Measurements from ENCODE around the gene VWDE. TPM values are rescaled to one million over a fixed set of nuclear protein-coding genes. Genes with fewer than 3 reads are reported as not detected.

Gene VWDE
- total and polyA plus RNA-seq, 2 experiments from 2014 or later = not detected

DNA sequence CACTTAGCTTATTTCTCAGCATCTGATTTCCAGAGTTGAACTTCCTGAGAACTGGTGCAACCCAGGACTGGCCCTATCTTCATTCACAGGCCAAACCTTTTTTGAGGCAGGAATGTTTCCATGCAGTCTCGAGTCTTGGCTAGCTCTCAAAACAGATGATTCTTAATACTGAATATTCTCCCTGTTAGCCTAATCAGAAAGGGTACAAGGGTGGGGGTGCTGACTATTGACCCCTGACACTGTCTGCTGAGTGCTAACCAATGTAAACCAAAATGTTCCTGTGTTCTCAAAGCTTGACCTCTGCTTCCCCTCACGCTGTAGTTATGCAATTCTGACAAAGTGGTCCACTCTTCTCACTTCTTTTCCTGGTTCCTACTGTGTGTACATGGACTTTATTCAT lies 25.3 kb downstream of the VWDE start:
- in situ Hi-C loops (cut with MboI) = no loop called here
- H4K20me1 ChIP-seq (ENCODE audit: insufficient read depth) = no peaks in the 10 kb centered on the region
- H3K27me3 ChIP-seq (replicated peaks; ENCODE audit: insufficient read depth) = no peaks in the 10 kb centered on the region
- H3K9ac ChIP-seq = no peak overlapping the region
- H3F3A ChIP-seq (ENCODE audit: insufficient read depth) = no peaks in the 10 kb centered on the region
- no peak overlapping the region for H3K4me2 ChIP-seq (ENCODE audit: unreplicated experiment)
- no peaks in the 10 kb centered on the region for H3K79me2 ChIP-seq (ENCODE audit: insufficient read depth)
- DNase-seq = no peak
- H3K36me3 ChIP-seq (ENCODE audit: low read depth) = no peaks in the 10 kb centered on the region
- H3K9me2 ChIP-seq (ENCODE audit: insufficient read depth) = no peaks in the 10 kb centered on the region
- 13 to 21% methylated on average over 2 of the region's 2 CpGs for WGBS, 2 experiments (ENCODE audit: low coverage in 1 of 2, low lambda C conversion rate in 2 of 2, missing lambda C conversion rate in 2 of 2)
- H2AFZ ChIP-seq = no peak overlapping the region
- no peak overlapping the region for H3K4me3 ChIP-seq
- TF ChIP-seq EZH2phosphoT487 (IDR thresholded peaks at IDR 0.05; ENCODE audit: insufficient read depth, low read depth) (no peak), EZH2 (IDR thresholded peaks at IDR 0.05; ENCODE audit: insufficient read depth, poor library complexity, severe bottlenecking) (no peak)
- H3K27ac ChIP-seq = no peak overlapping the region
- H3K9me3 ChIP-seq (ENCODE audit: low read depth) = no peaks in the 10 kb centered on the region
- no peaks in the 10 kb centered on the region for H3K4me1 ChIP-seq (ENCODE audit: insufficient read depth)

DNA sequence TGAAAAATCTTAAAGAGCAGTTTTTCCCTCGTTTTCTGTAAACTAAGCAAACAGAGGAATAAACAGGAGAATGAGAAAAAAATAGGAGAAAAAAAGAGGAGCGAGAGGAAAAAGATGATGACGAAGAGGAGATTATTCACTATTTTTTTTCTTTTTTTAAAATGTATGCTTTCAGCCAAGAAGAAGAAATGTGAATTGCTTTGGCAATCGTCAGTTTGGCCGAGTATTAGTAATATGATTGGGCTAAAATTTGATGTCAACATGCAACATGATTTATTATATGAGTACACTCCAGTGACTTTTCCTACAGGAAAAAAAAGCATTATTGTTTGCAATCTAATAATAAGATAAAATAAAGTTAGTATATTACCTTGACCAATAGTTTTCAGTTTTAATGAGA lies 26.3 kb downstream of the VWDE start:
- Histone ChIP-seq H3F3A (ENCODE audit: insufficient read depth) (no peaks in the 10 kb centered on the region), H3K79me2 (ENCODE audit: insufficient read depth) (no peaks in the 10 kb centered on the region), H3K4me2 (ENCODE audit: unreplicated experiment) (no peak overlapping the region), H3K4me1 (ENCODE audit: insufficient read depth) (no peaks in the 10 kb centered on the region), H3K4me3 (no peak overlapping the region), H4K20me1 (ENCODE audit: insufficient read depth) (no peaks in the 10 kb centered on the region), H3K27me3 (replicated peaks; ENCODE audit: insufficient read depth) (0 out of 2 replicates have a peak, but pooled peaks cover 6% of the 10 kb centered on the region), H2AFZ (no peak overlapping the region), H3K36me3 (ENCODE audit: low read depth) (no peaks in the 10 kb centered on the region), H3K9ac (no peak overlapping the region), H3K9me2 (ENCODE audit: insufficient read depth) (no peaks in the 10 kb centered on the region), H3K9me3 (ENCODE audit: low read depth) (no peaks in the 10 kb centered on the region), H3K27ac (no peak overlapping the region)
- WGBS, 2 experiments (ENCODE audit: low coverage in 1 of 2, low lambda C conversion rate in 2 of 2, missing lambda C conversion rate in 2 of 2) = 37 to 42% methylated on average over 5 of the region's 5 CpGs
- in situ Hi-C loops (cut with MboI) = no loop called here
- no peak for DNase-seq
- TF ChIP-seq EZH2phosphoT487 (IDR thresholded peaks at IDR 0.05; ENCODE audit: insufficient read depth, low read depth) = no peak
- TF ChIP-seq EZH2 (IDR thresholded peaks at IDR 0.05; ENCODE audit: insufficient read depth, poor library complexity, severe bottlenecking) = no peak

DNA sequence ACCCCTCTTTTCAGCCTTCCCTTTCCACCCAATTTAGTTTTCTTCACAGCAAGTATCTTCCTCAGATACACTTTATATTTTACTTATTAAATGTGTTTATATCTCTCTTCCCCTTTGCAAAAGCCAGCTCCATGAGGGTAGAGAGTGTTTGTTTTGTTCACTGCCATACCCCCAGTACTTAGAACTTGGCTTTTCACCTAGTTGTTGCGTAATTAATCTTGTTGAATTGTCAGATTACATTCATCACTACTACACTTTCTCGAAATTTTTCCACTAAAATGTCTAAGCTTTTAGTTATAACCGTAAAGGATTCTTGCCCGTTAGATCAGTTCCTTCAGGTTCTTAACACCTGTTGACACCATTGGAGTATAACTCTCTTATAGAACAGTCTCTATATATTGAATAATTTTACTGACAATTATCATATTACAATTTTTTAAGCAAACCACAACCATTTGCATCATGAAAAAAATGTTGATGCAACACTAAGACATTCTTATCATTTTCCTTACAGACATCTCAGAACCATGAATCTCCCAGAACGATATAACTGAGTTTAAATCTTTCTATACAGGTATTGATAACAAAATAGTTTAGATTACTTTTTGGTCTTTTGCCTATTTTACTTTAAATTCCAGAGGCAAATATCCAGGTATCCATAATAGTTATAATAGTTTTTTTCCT lies 29.9 kb downstream of the VWDE start:
- no peaks in the 10 kb centered on the region for H3K36me3 ChIP-seq (ENCODE audit: low read depth)
- no peak overlapping the region for H3K4me2 ChIP-seq (ENCODE audit: unreplicated experiment)
- no peaks in the 10 kb centered on the region for H3K9me3 ChIP-seq (ENCODE audit: low read depth)
- no peaks in the 10 kb centered on the region for H3F3A ChIP-seq (ENCODE audit: insufficient read depth)
- no peaks in the 10 kb centered on the region for H3K9me2 ChIP-seq (ENCODE audit: insufficient read depth)
- H3K9ac ChIP-seq = no peak overlapping the region
- no peaks in the 10 kb centered on the region for H3K4me1 ChIP-seq (ENCODE audit: insufficient read depth)
- in situ Hi-C loops (cut with MboI) = no loop called here
- no peak for TF ChIP-seq EZH2phosphoT487 (IDR thresholded peaks at IDR 0.05; ENCODE audit: insufficient read depth, low read depth)
- no peak for TF ChIP-seq EZH2 (IDR thresholded peaks at IDR 0.05; ENCODE audit: insufficient read depth, poor library complexity, severe bottlenecking)
- no peaks in the 10 kb centered on the region for H4K20me1 ChIP-seq (ENCODE audit: insufficient read depth)
- 0 out of 2 replicates have a peak, but pooled peaks cover 6% of the 10 kb centered on the region for H3K27me3 ChIP-seq (replicated peaks; ENCODE audit: insufficient read depth)
- no peak overlapping the region for H3K4me3 ChIP-seq
- WGBS, 2 experiments (ENCODE audit: low coverage in 1 of 2, low lambda C conversion rate in 2 of 2, missing lambda C conversion rate in 2 of 2) = 29 to 35% methylated on average over 5 of the region's 5 CpGs
- no peak overlapping the region for H3K27ac ChIP-seq
- H2AFZ ChIP-seq = no peak overlapping the region
- no peaks in the 10 kb centered on the region for H3K79me2 ChIP-seq (ENCODE audit: insufficient read depth)
- no peak for DNase-seq

GRCh38 chr7:12370249-12370648 lies 33.4 kb downstream of the VWDE start:
- Histone ChIP-seq H3K27ac (no peak overlapping the region), H3K4me3 (no peak overlapping the region), H3K36me3 (ENCODE audit: low read depth) (no peaks in the 10 kb centered on the region), H4K20me1 (ENCODE audit: insufficient read depth) (no peaks in the 10 kb centered on the region), H3K9me3 (ENCODE audit: low read depth) (no peaks in the 10 kb centered on the region), H3K27me3 (replicated peaks; ENCODE audit: insufficient read depth) (0 out of 2 replicates have a peak, but pooled peaks cover 8% of the 10 kb centered on the region), H3K79me2 (ENCODE audit: insufficient read depth) (no peaks in the 10 kb centered on the region), H2AFZ (no peak overlapping the region), H3K4me1 (ENCODE audit: insufficient read depth) (no peaks in the 10 kb centered on the region), H3F3A (ENCODE audit: insufficient read depth) (no peaks in the 10 kb centered on the region), H3K9me2 (ENCODE audit: insufficient read depth) (no peaks in the 10 kb centered on the region), H3K9ac (no peak overlapping the region), H3K4me2 (ENCODE audit: unreplicated experiment) (no peak overlapping the region)
- no peak for TF ChIP-seq EZH2phosphoT487 (IDR thresholded peaks at IDR 0.05; ENCODE audit: insufficient read depth, low read depth)
- TF ChIP-seq EZH2 (IDR thresholded peaks at IDR 0.05; ENCODE audit: insufficient read depth, poor library complexity, severe bottlenecking) = no peak
- DNase-seq = no peak
- 43 to 58% methylated on average over 7 of the region's 7 CpGs for WGBS, 2 experiments (ENCODE audit: low coverage in 1 of 2, low lambda C conversion rate in 2 of 2, missing lambda C conversion rate in 2 of 2)
- in situ Hi-C loops (cut with MboI) = no loop called here

Measured in GM23248 (cell line).